Peyer's patch (tissue), 4 donors: ENCODE measurements around the gene ERAL1. TPM values are rescaled to one million over a fixed set of nuclear protein-coding genes. Genes with fewer than 3 reads are reported as not detected.

ENCODE experiments used
- DNase-seq, 3 donors: peaks; one replicate each; pipeline ENCODE4 v3.0.0-alpha.2; 2017 to 2019
- H3K27ac ChIP-seq, 4 donors: fragments of 200-600 bp; sonication (generic); one replicate each; pipeline ENCODE4 v1.5.1; 2016 to 2019
- H3K27me3 ChIP-seq, 2 donors: fragments of 200-600 bp; sonication (generic); one replicate each; pipeline ENCODE4 v1.5.1; 2019
- H3K36me3 ChIP-seq, 3 donors: fragments of 200-600 bp; sonication (generic); one replicate each; pipeline ENCODE4 v1.5.1; 2016 to 2019
- H3K4me1 ChIP-seq, 4 donors: fragments of 200-600 bp; sonication (generic); one replicate each; pipeline ENCODE4 v1.5.1; 2016 to 2019
- H3K4me3 ChIP-seq, 4 donors: fragments of 200-600 bp; sonication (generic); 1 replicate in 3 of 4; 2 replicates in 1 of 4; pipeline ENCODE4 v1.5.1; 2016 to 2019; ENCODE audit warnings: mild to moderate bottlenecking in 1 of 4
- H3K9me3 ChIP-seq, 4 donors: fragments of 200-600 bp; sonication (generic); one replicate each; pipeline ENCODE4 v1.5.1; 2016 to 2019; ENCODE audit warnings: mild to moderate bottlenecking in 1 of 4
- CTCF ChIP-seq, 6 experiments: fragments of 450-650 bp in 4 of 6; fragments of 200-600 bp in 2 of 6; sonication (generic) in 1 of 6; IDR thresholded peaks; one replicate each; pipeline ENCODE4 v1.5.1; 2017 to 2019; ENCODE audit warnings: antibody characterized with exemption in 6 of 6, mild to moderate bottlenecking in 3 of 6, moderate library complexity in 1 of 6
- POLR2A ChIP-seq, 2 donors: fragments of 450-650 bp; IDR thresholded peaks; one replicate each; pipeline ENCODE4 v1.5.1; 2017; ENCODE audit warnings: antibody characterized with exemption in 2 of 2, mild to moderate bottlenecking in 2 of 2, moderate library complexity in 2 of 2
- total RNA-seq, 4 donors: library from RNA; depleted of rRNA; stranded (reverse); fragments of >200 nt; gene quantifications; one replicate each; pipeline ENCODE4 v1.1.0, GENCODE V29; 2016

The ERAL1 gene
- total RNA-seq, 4 donors from 2014 or later: 43.8 to 118 (median 51.0) TPM

GRCh38 chr17:28896491-28896883 is 41.7 kb downstream of the ERAL1 start:
- peaks cover 0 to 31% (median 25%) of the 10 kb centered on the region in 4 donors for H3K4me1 ChIP-seq
- no peak for DNase-seq

GRCh38 chr17:28896884-28897768 is 42.3 kb downstream of the ERAL1 start, which contains the start of gene FLOT2:
TSS of gene FLOT2 (minus strand) at chr17:28897733. CDS start at chr17:28897574, 159 bp downstream.
- Histone ChIP-seq H3K36me3 (no peaks in the 10 kb centered on the region), H3K4me3 (peak within 1 kb of the TSS; percentile 75 to 96 (median 80)), H3K27me3 (no peaks in the 10 kb centered on the region), H3K27ac (peak within 1 kb of the TSS; percentile 87 to 98 (median 92)), H3K4me1 (peaks cover 0 to 35% (median 30%) of the 10 kb centered on the region in 4 donors), H3K9me3 (no peaks in the 10 kb centered on the region)
- peak; percentile 76 to 86 (median 77) for DNase-seq
- TF ChIP-seq CTCF (IDR thresholded peaks at IDR 0.05) (peak in 4 of 6 experiments; percentile 19 to 32 (median 21)), POLR2A (IDR thresholded peaks at IDR 0.05) (peak in 1 of 2 donors; percentile 51)

More at GRCh38 chr17:28896491-28896883, 41.7 kb downstream of the ERAL1 start:
- Histone ChIP-seq H3K9me3 (no peaks in the 10 kb centered on the region), H3K27ac (peak overlapping the region; percentile 87 to 98 (median 92)), H3K36me3 (no peaks in the 10 kb centered on the region), H3K4me3 (peak overlapping the region; percentile 75 to 96 (median 80)), H3K27me3 (no peaks in the 10 kb centered on the region)
- no peak for TF ChIP-seq CTCF (IDR thresholded peaks at IDR 0.05)
- no peak for TF ChIP-seq POLR2A (IDR thresholded peaks at IDR 0.05)

GRCh38 chr17:28897769-28898526 is 43.1 kb downstream of the ERAL1 start:
- H3K9me3 ChIP-seq: no peaks in the 10 kb centered on the region
- H3K36me3 ChIP-seq: no peaks in the 10 kb centered on the region
- H3K4me1 ChIP-seq: peaks cover 0 to 31% (median 26%) of the 10 kb centered on the region in 4 donors
- H3K27me3 ChIP-seq: no peaks in the 10 kb centered on the region
- H3K27ac ChIP-seq: peak overlapping the region; percentile 87 to 98 (median 92)
- no peak for TF ChIP-seq CTCF (IDR thresholded peaks at IDR 0.05)
- no peak for TF ChIP-seq POLR2A (IDR thresholded peaks at IDR 0.05)
- H3K4me3 ChIP-seq: peak overlapping the region; percentile 75 to 96 (median 80)
- DNase-seq: peak in 2 of 3 donors; percentile 30 to 63

- Histone ChIP-seq H3K4me1 (peaks cover 0 to 29% (median 24%) of the 10 kb centered on the region in 4 donors), H3K36me3 (no peaks in the 10 kb centered on the region), H3K27me3 (no peaks in the 10 kb centered on the region), H3K9me3 (no peaks in the 10 kb centered on the region), H3K27ac (peak overlapping the region in 1 of 4 donors; percentile 98), H3K4me3 (no peak overlapping the region)
- peak in 1 of 3 donors; percentile 31 for DNase-seq
- TF ChIP-seq POLR2A (IDR thresholded peaks at IDR 0.05) (no peak), CTCF (IDR thresholded peaks at IDR 0.05) (no peak)
These were observed 43.7 kb downstream of the ERAL1 start for GRCh38 chr17:28898527-28898955.

GRCh38 chr17:28899212-28899815 is 44.5 kb downstream of the ERAL1 start:
- Histone ChIP-seq H3K4me3 (no peak overlapping the region), H3K9me3 (no peaks in the 10 kb centered on the region), H3K4me1 (peaks cover 0 to 29% (median 17%) of the 10 kb centered on the region in 4 donors), H3K27me3 (no peaks in the 10 kb centered on the region), H3K36me3 (no peaks in the 10 kb centered on the region), H3K27ac (no peak overlapping the region)
- DNase-seq: peak in 1 of 3 donors; percentile 1
- TF ChIP-seq CTCF (IDR thresholded peaks at IDR 0.05) (no peak), POLR2A (IDR thresholded peaks at IDR 0.05) (no peak)
